H1 (cell line): Measurements from ENCODE around the gene TNS3. TPM values are rescaled to one million over a fixed set of nuclear protein-coding genes. Genes with fewer than 3 reads are reported as not detected.

Source experiments
- CHD1 ChIP-seq: IDR thresholded peaks from 2 replicates; pipeline ENCODE4 v1.6.1; 2012; ENCODE audit warnings: low read depth, low read length, improper control_type of control experiment
- KDM1A ChIP-seq: fragments of 200-600, 300-600 bp; sonication (generic); IDR thresholded peaks from 2 replicates; pipeline ENCODE4 v1.7.1; 2016; ENCODE audit warnings: mild to moderate bottlenecking, low read length, borderline replicate concordance
- polyA plus RNA-seq, 7 experiments: library from polyadenylated mRNA; depleted of rRNA in 3 of 7; stranded (reverse) in 5 of 7; unstranded in 2 of 7; fragments of >200 nt in 5 of 7; fragments of 200-250 nt in 2 of 7; gene quantifications; 1 replicate in 5 of 7; 2 replicates in 1 of 7; 4 replicates in 1 of 7; pipeline versions ENCODE4 v1.2.1 to v1.2.3, GENCODE V29; 2011 to 2013; ENCODE audit warnings: missing spikeins in 2 of 7, mixed read lengths in 2 of 7
- total RNA-seq: library from RNA; stranded (reverse); fragmentation: NEBNext Ultra II Directional; extraction: Animal tissue kit (Norgen Biotek cat#: 25700); gene quantifications from 2 replicates; pipeline ENCODE4 v1.2.1, GENCODE V29; 2021

TNS3 gene
- total and polyA plus RNA-seq, 2 of the 8 experiments (the other 6 are each of a cell fraction or from before 2014, with no cell fraction given) = 11.9 to 24.2 TPM

DNA sequence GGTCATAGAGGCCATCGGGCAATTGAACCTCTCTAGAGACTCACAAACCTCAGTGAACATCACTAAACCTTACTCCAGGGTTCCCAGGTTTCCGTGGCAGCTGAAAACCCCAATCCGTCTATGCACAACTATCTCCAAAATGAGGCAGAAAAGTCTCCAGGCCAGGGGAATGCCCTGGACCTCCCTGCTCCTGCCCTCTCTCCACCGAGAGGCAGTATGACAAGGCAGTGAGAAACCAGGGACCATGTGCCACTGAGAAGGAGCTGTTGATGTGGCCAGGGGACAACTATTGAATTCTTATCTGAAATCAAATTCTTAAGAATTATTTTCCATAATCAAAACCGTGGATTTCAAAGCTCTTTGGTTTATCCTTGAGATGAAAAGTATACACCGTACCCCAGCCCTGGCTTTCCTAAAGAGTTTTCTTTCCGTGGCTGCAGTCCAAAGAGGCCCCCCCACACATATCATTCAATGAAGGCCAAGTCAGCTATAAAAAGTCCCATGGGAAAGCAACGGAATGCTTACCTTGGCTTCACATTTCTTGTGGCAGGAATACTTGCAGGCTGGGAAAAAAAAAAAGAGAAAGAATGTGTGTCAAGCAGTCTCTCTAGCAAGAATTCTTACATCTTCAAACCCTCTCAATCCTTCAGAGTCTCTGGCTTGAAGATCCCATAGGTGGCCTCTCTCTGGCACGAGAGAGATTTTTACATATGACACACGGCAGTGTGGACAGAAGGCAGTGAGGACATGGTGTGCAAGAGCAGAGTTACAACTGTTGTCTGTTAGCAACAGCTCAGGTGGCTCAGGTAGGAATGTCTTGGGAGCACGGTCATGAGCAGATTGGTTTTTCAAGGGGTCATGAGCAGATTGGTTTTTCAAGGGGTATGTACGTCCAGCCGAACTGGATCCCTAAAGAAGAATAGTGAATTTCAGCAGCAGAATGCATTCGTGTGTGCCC is 75.2 kb downstream of the TNS3 start (continued):
- TF ChIP-seq KDM1A = no peak
- TF ChIP-seq CHD1 = no peak
